Non-pigmented ciliary epithelial cell (primary cell): ENCODE measurements around the gene DIABLO.
"Not testable (repeated sequence)": the region's sequence is repeated elsewhere in the genome, so short reads cannot be mapped to it uniquely, and the experiment has no call there.

Source experiments
- DNase-seq: peaks from one replicate; pipeline ENCODE4 v3.0.0-alpha.2; 2010; ENCODE audit warnings: low read depth

Gene DIABLO

GRCh38 chr12:122208073-122208820 lies 17.6 kb downstream of the DIABLO start:
- DNase-seq, result no peak

- DNase-seq, result no peak
Measured at GRCh38 chr12:122207391-122207790, 18.5 kb downstream of the DIABLO start.

DNA sequence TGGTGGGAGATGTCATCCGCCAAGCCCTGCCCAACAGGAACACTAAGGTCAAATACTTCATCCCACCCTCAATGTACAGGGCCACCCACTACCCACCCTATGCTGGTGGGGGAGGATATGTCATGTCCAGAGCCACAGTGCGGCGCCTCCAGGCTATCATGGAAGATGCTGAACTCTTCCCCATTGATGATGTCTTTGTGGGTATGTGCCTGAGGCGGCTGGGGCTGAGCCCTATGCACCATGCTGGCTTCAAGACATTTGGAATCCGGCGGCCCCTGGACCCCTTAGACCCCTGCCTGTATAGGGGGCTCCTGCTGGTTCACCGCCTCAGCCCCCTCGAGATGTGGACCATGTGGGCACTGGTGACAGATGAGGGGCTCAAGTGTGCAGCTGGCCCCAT lies 18.9 kb downstream of the DIABLO start:
- no peak for DNase-seq

GRCh38 chr12:122206111-122206881 lies 19.6 kb downstream of the DIABLO start:
- DNase-seq, result no peak

DNA sequence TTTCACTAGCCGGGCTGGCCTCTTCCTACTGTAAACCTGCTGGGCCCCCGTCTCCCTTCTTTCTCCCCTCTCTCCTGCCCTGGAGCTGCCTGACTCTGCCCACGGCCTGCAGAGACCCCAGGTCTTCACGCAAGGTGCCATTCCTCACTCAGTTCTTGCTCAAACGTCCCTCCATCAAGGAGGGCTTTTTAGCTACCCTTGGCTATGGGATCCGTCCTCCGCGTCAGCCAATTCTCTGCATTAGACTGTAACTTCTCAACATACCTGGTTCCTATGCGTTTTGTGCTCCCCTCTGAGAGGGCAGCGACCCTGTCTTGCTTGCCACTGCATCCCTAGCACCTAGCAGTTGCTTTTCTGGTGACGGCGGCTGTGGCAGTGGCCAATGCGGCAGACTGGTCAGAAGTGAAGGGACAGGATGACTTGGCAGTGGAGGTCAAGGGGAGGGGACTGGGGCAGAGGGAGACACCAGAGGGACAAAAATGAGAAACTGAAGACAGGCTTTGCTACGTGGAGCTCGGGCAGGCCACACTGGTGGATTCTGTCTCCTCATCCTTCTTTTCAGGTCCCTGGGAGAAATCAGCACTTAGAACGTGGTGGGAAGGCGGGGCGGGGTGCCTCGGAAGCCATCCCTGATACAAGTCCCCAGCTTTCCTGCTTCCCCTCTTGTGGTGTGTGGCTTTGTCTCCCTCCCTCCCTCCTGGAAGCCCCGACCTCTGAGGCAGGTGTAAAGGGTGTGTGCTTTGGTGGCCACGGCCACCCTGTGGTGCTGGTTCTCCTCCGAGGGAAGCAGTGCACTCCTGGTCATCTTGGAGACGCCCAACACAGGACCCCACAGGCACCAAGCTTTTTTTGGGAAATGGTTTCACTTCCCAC lies 20.6 kb downstream of the DIABLO start:
- no peak for DNase-seq

GRCh38 chr12:122204167-122205052 lies 21.4 kb downstream of the DIABLO start:
- DNase-seq, result no peak

GRCh38 chr12:122203301-122204166 lies 22.3 kb downstream of the DIABLO start, which contains the start of gene B3GNT4:
Gene B3GNT4 (plus strand): TSS chr12:122203709. CDS start chr12:122204619, 910 bp downstream.
- no peak for DNase-seq

- not testable (repeated sequence) for DNase-seq
Measured at GRCh38 chr12:122202811-122203210, 23.0 kb downstream of the DIABLO start.

DNA sequence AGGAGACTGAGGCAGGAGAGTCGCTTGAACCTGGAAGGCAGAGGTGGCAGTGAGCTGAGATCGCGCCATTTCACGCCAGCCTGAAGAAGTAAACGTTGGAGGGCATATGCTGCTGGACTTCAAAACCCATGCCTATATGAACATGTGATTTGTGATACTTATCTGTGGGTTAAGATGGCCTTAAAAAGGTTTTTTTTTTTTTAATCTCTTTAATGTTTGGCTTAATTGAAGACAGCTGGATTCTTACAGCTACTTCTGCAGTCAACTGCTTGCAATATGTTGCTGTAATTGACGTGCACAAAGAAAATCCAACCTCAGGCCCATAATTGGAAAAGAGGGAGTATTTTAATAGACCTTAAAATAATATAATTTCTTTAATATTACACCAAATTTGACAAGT lies 23.8 kb downstream of the DIABLO start:
- no peak for DNase-seq

DNA sequence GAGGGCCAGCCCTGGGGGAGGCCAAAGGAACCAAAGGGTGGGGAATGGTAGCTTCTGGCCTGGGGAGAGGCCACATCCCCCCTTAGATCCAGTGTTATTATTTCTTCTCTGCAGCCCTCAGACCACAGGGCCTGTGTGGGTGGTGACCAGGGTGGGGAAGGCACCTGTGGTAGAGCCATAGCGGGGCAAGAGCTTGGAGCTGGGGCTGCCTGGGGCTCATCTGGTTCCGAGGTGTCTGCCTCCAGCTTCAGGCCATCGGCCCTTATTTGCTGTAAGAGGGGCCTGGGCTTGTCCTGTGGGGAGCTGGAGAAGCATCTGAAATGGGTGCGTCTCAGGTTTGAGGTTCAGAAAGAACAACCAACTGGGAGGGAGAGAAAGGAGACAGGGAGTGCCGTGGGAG lies 24.5 kb downstream of the DIABLO start:
- DNase-seq, result no peak

GRCh38 chr12:122200541-122201175 lies 25.2 kb downstream of the DIABLO start:
- DNase-seq, result no peak

- DNase-seq, result no peak
Measured at GRCh38 chr12:122199484-122200355, 26.1 kb downstream of the DIABLO start.

- DNase-seq, result no peak
Measured at GRCh38 chr12:122197612-122197966, 28.3 kb downstream of the DIABLO start.

DNA sequence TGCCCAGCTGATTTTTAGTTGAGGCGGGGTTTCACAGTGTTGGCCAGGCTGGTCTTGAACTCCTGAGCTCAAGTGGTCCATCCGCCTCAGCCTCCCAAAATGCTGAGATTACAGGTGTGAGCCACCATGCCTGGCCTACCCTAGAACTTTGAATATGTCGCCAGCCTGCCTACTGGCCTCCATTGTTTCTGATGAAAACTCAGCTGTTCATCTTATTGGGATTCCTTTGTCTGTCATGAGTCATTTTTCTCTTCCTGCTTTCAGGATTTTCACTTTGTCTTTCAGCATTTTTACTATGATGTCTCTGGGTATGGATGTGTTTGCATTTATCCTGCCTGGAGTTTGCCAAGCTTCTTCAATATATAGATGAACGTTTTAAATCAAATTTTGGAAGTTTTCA lies 30.4 kb downstream of the DIABLO start:
- DNase-seq, result no peak

GRCh38 chr12:122194804-122195203 lies 31.0 kb downstream of the DIABLO start:
- no peak for DNase-seq

GRCh38 chr12:122192441-122192840 lies 33.4 kb downstream of the DIABLO start:
- no peak for DNase-seq

DNA sequence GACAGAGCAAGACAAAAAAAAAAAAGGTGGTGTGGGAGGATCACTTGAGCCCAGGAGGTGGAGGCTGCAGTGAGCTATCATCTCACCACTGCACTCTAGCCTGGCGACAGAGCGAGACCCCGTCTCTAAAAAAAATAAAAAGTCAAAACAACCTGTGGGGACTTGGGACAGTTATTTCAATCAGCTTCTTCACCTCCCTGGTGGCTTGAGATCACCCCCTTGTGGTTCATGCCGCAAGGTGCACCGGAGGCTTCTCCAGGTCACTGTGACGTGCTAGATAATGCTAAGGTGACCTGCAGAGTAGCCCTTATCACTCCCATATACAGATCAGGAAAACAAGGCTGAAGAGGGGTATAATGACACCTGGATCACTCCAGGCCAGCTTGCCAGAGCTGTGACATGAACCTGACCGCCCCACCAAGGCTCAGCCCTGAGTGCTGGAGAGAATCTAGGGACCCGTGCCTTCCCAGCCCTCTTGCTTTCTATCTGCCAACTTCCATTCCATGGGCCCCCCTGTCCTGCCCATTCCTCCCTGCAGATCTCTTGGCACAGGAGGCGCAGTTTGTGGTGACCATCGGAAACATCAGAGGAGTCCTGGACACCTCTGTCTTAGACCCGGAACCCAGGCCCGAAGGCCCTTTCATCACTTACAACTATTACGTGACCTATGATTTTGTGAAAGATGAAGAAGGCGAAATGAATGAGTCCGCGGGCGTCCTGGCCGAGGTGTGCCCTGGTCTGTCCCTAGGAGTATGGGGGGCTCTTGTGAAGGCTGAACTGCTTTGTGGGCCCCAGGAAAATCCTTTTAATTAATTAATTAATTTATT lies 34.8 kb downstream of the DIABLO start:
- no peak for DNase-seq
